ENCODE data around the gene FAM53B. TPM values are rescaled to one million over a fixed set of nuclear protein-coding genes. Genes with fewer than 3 reads are reported as not detected.

The FAM53B gene
- total RNA-seq, 4 donors from 2014 or later, result 41.0 to 110 (median 50.0) TPM

GRCh38 chr10:124707144-124707467 is 37.1 kb downstream of the FAM53B start:
- Histone ChIP-seq H3K4me1 (peaks cover 72 to 90% (median 77%) of the 10 kb centered on the region in 4 donors), H3K27me3 (no peaks in the 10 kb centered on the region), H3K27ac (peak overlapping the region; percentile 76 to 81 (median 79)), H3K36me3 (no peaks in the 10 kb centered on the region), H3K4me3 (no peak overlapping the region), H3K9me3 (no peaks in the 10 kb centered on the region)
- in situ Hi-C loops (cut with MboI; ENCODE audit: low pct_ligation_motif_present in 1 of 4, low pct_unique_long_range_greater_than_20kb in 1 of 4, low sequenced_read_pairs in 3 of 4), result no loop called here
- DNase-seq, result no peak
- TF ChIP-seq POLR2A (IDR thresholded peaks at IDR 0.05), result no peak
- no peak for TF ChIP-seq POLR2AphosphoS5 (IDR thresholded peaks at IDR 0.05)
- TF ChIP-seq CTCF (IDR thresholded peaks at IDR 0.05), result no peak
- TF ChIP-seq EP300 (IDR thresholded peaks at IDR 0.05; ENCODE audit: low read depth), result no peak
- intact Hi-C loops (cut with DNase I; ENCODE audit: low total_unique reads), result no loop called here
- WGBS, 2 donors (ENCODE audit: low coverage in 1 of 2), result 71% methylated on average over 3 of the region's 3 CpGs; no CpG with 5 or more reads in 1 of the 2 donors

GRCh38 chr10:124706462-124707143 is 37.6 kb downstream of the FAM53B start:
- no peaks in the 10 kb centered on the region for H3K27me3 ChIP-seq
- DNase-seq, result no peak
- no peak overlapping the region for H3K4me3 ChIP-seq
- H3K4me1 ChIP-seq, result peaks cover 76 to 94% (median 82%) of the 10 kb centered on the region in 4 donors
- H3K36me3 ChIP-seq, result no peaks in the 10 kb centered on the region
- intact Hi-C loops (cut with DNase I; ENCODE audit: low total_unique reads) (no loop called here), in situ Hi-C loops (cut with MboI; ENCODE audit: low pct_ligation_motif_present in 1 of 4, low pct_unique_long_range_greater_than_20kb in 1 of 4, low sequenced_read_pairs in 3 of 4) (no loop called here)
- H3K27ac ChIP-seq, result peak overlapping the region in 3 of 4 donors; percentile 80 to 82 (median 81)
- no peaks in the 10 kb centered on the region for H3K9me3 ChIP-seq
- 88% methylated on average over 9 of the region's 9 CpGs; no CpG with 5 or more reads in 1 of the 2 donors for WGBS, 2 donors (ENCODE audit: low coverage in 1 of 2)
- TF ChIP-seq CTCF (IDR thresholded peaks at IDR 0.05), result no peak
- TF ChIP-seq POLR2AphosphoS5 (IDR thresholded peaks at IDR 0.05), result no peak
- no peak for TF ChIP-seq EP300 (IDR thresholded peaks at IDR 0.05; ENCODE audit: low read depth)
- TF ChIP-seq POLR2A (IDR thresholded peaks at IDR 0.05), result no peak

- no peak for DNase-seq
- TF ChIP-seq EP300 (IDR thresholded peaks at IDR 0.05; ENCODE audit: low read depth) (no peak), CTCF (IDR thresholded peaks at IDR 0.05) (no peak), POLR2AphosphoS5 (IDR thresholded peaks at IDR 0.05) (no peak), POLR2A (IDR thresholded peaks at IDR 0.05) (no peak)
- no peaks in the 10 kb centered on the region for H3K9me3 ChIP-seq
- intact Hi-C loops (cut with DNase I; ENCODE audit: low total_unique reads) (no loop called here), in situ Hi-C loops (cut with MboI; ENCODE audit: low pct_ligation_motif_present in 1 of 4, low pct_unique_long_range_greater_than_20kb in 1 of 4, low sequenced_read_pairs in 3 of 4) (no loop called here)
- H3K27me3 ChIP-seq, result no peaks in the 10 kb centered on the region
- no peak overlapping the region for H3K4me3 ChIP-seq
- peaks cover 83 to 94% (median 88%) of the 10 kb centered on the region in 4 donors for H3K4me1 ChIP-seq
- H3K36me3 ChIP-seq, result no peaks in the 10 kb centered on the region
- H3K27ac ChIP-seq, result peak overlapping the region in 3 of 4 donors; percentile 80 to 82 (median 81)
- WGBS, 2 donors (ENCODE audit: low coverage in 1 of 2), result 82% methylated on average over 12 of the region's 12 CpGs; no CpG with 5 or more reads in 1 of the 2 donors
Measured at GRCh38 chr10:124705817-124706461, 38.2 kb downstream of the FAM53B start.

GRCh38 chr10:124705381-124705740 is 38.8 kb downstream of the FAM53B start:
- intact Hi-C loops (cut with DNase I; ENCODE audit: low total_unique reads) (no loop called here), in situ Hi-C loops (cut with MboI; ENCODE audit: low pct_ligation_motif_present in 1 of 4, low pct_unique_long_range_greater_than_20kb in 1 of 4, low sequenced_read_pairs in 3 of 4) (no loop called here)
- no peak overlapping the region for H3K4me3 ChIP-seq
- 60 to 82% methylated on average over 1 to 9 of the region's 9 CpGs for WGBS, 2 donors (ENCODE audit: low coverage in 1 of 2)
- no peak for DNase-seq
- H3K4me1 ChIP-seq, result peaks cover 80 to 95% (median 88%) of the 10 kb centered on the region in 4 donors
- no peaks in the 10 kb centered on the region for H3K9me3 ChIP-seq
- no peaks in the 10 kb centered on the region for H3K27me3 ChIP-seq
- peak overlapping the region; percentile 78 to 82 (median 80) for H3K27ac ChIP-seq
- TF ChIP-seq EP300 (IDR thresholded peaks at IDR 0.05; ENCODE audit: low read depth), result no peak
- TF ChIP-seq POLR2AphosphoS5 (IDR thresholded peaks at IDR 0.05), result no peak
- no peak for TF ChIP-seq CTCF (IDR thresholded peaks at IDR 0.05)
- TF ChIP-seq POLR2A (IDR thresholded peaks at IDR 0.05), result no peak
- H3K36me3 ChIP-seq, result no peaks in the 10 kb centered on the region
